ENCODE measurements around the gene TACC3. TPM values are rescaled to one million over a fixed set of nuclear protein-coding genes. Genes with fewer than 3 reads are reported as not detected.

The TACC3 gene
- total and polyA plus RNA-seq, 12 donors = 5.5 to 26.5 (median 11.4) TPM

- DNase-seq = no peak
- H3K27me3 ChIP-seq = no peaks in the 10 kb centered on the region
- no peak overlapping the region for H3K27ac ChIP-seq
- intact Hi-C loops (cut with DNase I) = no loop called here
- no peak for TF ChIP-seq POLR2A (IDR thresholded peaks at IDR 0.05)
- no peak for TF ChIP-seq CTCF (IDR thresholded peaks at IDR 0.05)
- H3K4me1 ChIP-seq (replicated peaks in 1 of 2) = no peaks in the 10 kb centered on the region
- no peaks in the 10 kb centered on the region for H3K9me3 ChIP-seq (replicated peaks in 1 of 3)
- H3K36me3 ChIP-seq (replicated peaks in 1 of 2) = no peaks in the 10 kb centered on the region
- H3K4me3 ChIP-seq = no peak overlapping the region
- 76 to 87% (median 85%) methylated on average over 18 to 19 of the region's 19 CpGs for WGBS, 4 donors
These were observed 46.1 kb upstream of the TACC3 start for GRCh38 chr4:1675136-1675801.

GRCh38 chr4:1675802-1676137 is 45.6 kb upstream of the TACC3 start:
- no peak overlapping the region for H3K4me3 ChIP-seq
- 75 to 94% (median 83%) methylated on average over 8 to 10 of the region's 10 CpGs for whole genome bisulfite sequencing, 4 donors
- no peak overlapping the region for H3K27ac ChIP-seq
- no peaks in the 10 kb centered on the region for H3K27me3 ChIP-seq
- TF ChIP-seq POLR2A (IDR thresholded peaks at IDR 0.05) (no peak), CTCF (IDR thresholded peaks at IDR 0.05) (no peak)
- H3K4me1 ChIP-seq (replicated peaks in 1 of 2) = no peaks in the 10 kb centered on the region
- intact Hi-C loops (cut with DNase I) = no loop called here
- no peaks in the 10 kb centered on the region for H3K9me3 ChIP-seq (replicated peaks in 1 of 3)
- no peak for DNase-seq
- no peaks in the 10 kb centered on the region for H3K36me3 ChIP-seq (replicated peaks in 1 of 2)

- Histone ChIP-seq H3K27ac (no peak overlapping the region), H3K4me1 (replicated peaks in 1 of 2) (no peaks in the 10 kb centered on the region), H3K36me3 (replicated peaks in 1 of 2) (no peaks in the 10 kb centered on the region), H3K4me3 (no peak overlapping the region), H3K27me3 (no peaks in the 10 kb centered on the region), H3K9me3 (replicated peaks in 1 of 3) (no peaks in the 10 kb centered on the region)
- 79 to 86% (median 82%) methylated on average over 25 of the region's 25 CpGs for WGBS, 4 donors
- intact Hi-C loops (cut with DNase I) = no loop called here
- TF ChIP-seq POLR2A (IDR thresholded peaks at IDR 0.05) (no peak), CTCF (IDR thresholded peaks at IDR 0.05) (no peak)
- no peak for DNase-seq
These were observed 44.5 kb upstream of the TACC3 start for GRCh38 chr4:1676605-1677525.

- 78 to 96% (median 85%) methylated on average over 5 of the region's 5 CpGs for WGBS, 4 donors
- no peak for TF ChIP-seq POLR2A (IDR thresholded peaks at IDR 0.05)
- TF ChIP-seq CTCF (IDR thresholded peaks at IDR 0.05) = no peak
- DNase-seq = no peak
- Histone ChIP-seq H3K36me3 (replicated peaks in 1 of 2) (no peaks in the 10 kb centered on the region), H3K4me1 (replicated peaks in 1 of 2) (no peaks in the 10 kb centered on the region), H3K27me3 (no peaks in the 10 kb centered on the region), H3K27ac (no peak overlapping the region), H3K4me3 (no peak overlapping the region), H3K9me3 (replicated peaks in 1 of 3) (no peaks in the 10 kb centered on the region)
- intact Hi-C loops (cut with DNase I) = no loop called here
These were observed 43.1 kb upstream of the TACC3 start for GRCh38 chr4:1678244-1678643.

Measured in adrenal gland (tissue), 12 donors.